HL-60 (cell line): ENCODE data around the gene AFP.

ENCODE experiments used
- DNase-seq, 2 experiments: peaks; one replicate each; pipeline ENCODE4 v3.0.0-alpha.2; 2010 to 2020; ENCODE audit warnings: low read depth in 1 of 2, low spot score in 1 of 2
- H3K27ac ChIP-seq: fragments of 250-450 bp; sonication (Bioruptor Pico); replicated peaks from 2 replicates; pipeline ENCODE4 v1.5.1; 2020; ENCODE audit warnings: mild to moderate bottlenecking, moderate library complexity
- H3K27me3 ChIP-seq: fragments of 250-450 bp; sonication (Bioruptor Pico); 2 replicates; pipeline ENCODE4 v1.5.1; 2021; ENCODE audit warnings: mild to moderate bottlenecking, moderate library complexity; ENCODE audit not compliant: insufficient read depth, poor library complexity, severe bottlenecking
- H3K4me3 ChIP-seq: replicated peaks from 2 replicates; pipeline ENCODE4 v1.5.1; 2011; ENCODE audit warnings: mild to moderate bottlenecking, control low read depth, low read length; ENCODE audit not compliant: insufficient read depth
- CTCF ChIP-seq: IDR thresholded peaks from one replicate; pipeline ENCODE4 v1.5.1; 2011; ENCODE audit warnings: low read length, control low read depth, inconsistent platforms; ENCODE audit not compliant: insufficient read depth
- GABPA ChIP-seq: IDR thresholded peaks from 2 replicates; pipeline ENCODE4 v1.6.1; 2012; ENCODE audit warnings: low read depth
- POLR2AphosphoS5 ChIP-seq: IDR thresholded peaks from 2 replicates; pipeline ENCODE4 v1.6.1; 2012; ENCODE audit warnings: low read depth
- REST ChIP-seq: IDR thresholded peaks from 2 replicates; pipeline ENCODE4 v1.6.1; 2012; ENCODE audit warnings: low read depth; ENCODE audit not compliant: insufficient replicate concordance
- SPI1 ChIP-seq: IDR thresholded peaks from 2 replicates; pipeline ENCODE4 v1.6.1; 2012; ENCODE audit warnings: low read depth, mild to moderate bottlenecking, borderline replicate concordance

AFP gene

GRCh38 chr4:73505567-73505966, 69.5 kb downstream of the AFP start:
- no peak for TF ChIP-seq GABPA
- no peak for TF ChIP-seq SPI1
- no peak for TF ChIP-seq CTCF
- no peak for TF ChIP-seq REST
- no peak for TF ChIP-seq POLR2AphosphoS5
- H3K27ac ChIP-seq, result no peak overlapping the region
- no peak overlapping the region for H3K4me3 ChIP-seq
- DNase-seq, result no peak
- no peaks in the 10 kb centered on the region for H3K27me3 ChIP-seq
